Measurements from ENCODE around the gene PRSS12. TPM values are rescaled to one million over a fixed set of nuclear protein-coding genes. Genes with fewer than 3 reads are reported as not detected.

Gene PRSS12
- total and polyA plus RNA-seq, 11 donors: 0.01 to 0.14 (median 0.08) TPM; not detected in 8

GRCh38 chr4:118345813-118346212, 7.0 kb downstream of the PRSS12 start:
- 31 to 58% (median 45%) methylated on average over 1 of the region's 1 CpG for WGBS, 4 donors
- ATAC-seq: no peak
- H3K27me3 ChIP-seq: peaks cover 0 to 20% (median 4%) of the 10 kb centered on the region in 9 donors
- no peak overlapping the region for H3K27ac ChIP-seq
- H3K9me3 ChIP-seq: no peaks in the 10 kb centered on the region
- no peaks in the 10 kb centered on the region for H3K36me3 ChIP-seq
- no peaks in the 10 kb centered on the region for H3K4me1 ChIP-seq
- no peak for TF ChIP-seq POLR2A (IDR thresholded peaks at IDR 0.05)
- TF ChIP-seq, protein P1, sequence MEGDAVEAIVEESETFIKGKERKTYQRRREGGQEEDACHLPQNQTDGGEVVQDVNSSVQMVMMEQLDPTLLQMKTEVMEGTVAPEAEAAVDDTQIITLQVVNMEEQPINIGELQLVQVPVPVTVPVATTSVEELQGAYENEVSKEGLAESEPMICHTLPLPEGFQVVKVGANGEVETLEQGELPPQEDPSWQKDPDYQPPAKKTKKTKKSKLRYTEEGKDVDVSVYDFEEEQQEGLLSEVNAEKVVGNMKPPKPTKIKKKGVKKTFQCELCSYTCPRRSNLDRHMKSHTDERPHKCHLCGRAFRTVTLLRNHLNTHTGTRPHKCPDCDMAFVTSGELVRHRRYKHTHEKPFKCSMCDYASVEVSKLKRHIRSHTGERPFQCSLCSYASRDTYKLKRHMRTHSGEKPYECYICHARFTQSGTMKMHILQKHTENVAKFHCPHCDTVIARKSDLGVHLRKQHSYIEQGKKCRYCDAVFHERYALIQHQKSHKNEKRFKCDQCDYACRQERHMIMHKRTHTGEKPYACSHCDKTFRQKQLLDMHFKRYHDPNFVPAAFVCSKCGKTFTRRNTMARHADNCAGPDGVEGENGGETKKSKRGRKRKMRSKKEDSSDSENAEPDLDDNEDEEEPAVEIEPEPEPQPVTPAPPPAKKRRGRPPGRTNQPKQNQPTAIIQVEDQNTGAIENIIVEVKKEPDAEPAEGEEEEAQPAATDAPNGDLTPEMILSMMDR (IDR thresholded peaks at IDR 0.05): no peak
- DNase-seq: no peak
- H3K4me3 ChIP-seq: no peak overlapping the region
- intact Hi-C loops (cut with DNase I): no loop called here

DNA sequence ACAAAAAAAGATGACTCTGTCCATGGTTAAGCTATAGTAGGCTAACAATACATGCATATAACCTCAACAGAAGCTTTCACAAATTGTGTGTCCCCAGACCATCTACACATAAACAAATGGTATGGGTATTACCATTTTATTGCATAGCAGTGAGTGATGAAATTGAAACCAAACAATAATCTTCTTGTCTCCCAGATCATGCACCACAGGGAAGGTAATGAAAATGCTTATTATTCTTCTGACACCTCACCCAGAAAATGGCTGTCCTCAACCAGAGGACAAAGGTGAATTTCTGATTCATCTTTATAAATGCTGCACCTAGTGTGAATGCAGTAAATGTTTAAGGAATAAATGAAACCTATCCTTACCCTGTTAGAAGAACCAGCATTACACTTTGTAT, 8.0 kb downstream of the PRSS12 start:
- Histone ChIP-seq H3K4me1 (no peaks in the 10 kb centered on the region), H3K36me3 (no peaks in the 10 kb centered on the region), H3K4me3 (no peak overlapping the region), H3K9me3 (no peaks in the 10 kb centered on the region), H3K27me3 (peaks cover 0 to 10% (median 0%) of the 10 kb centered on the region in 9 donors), H3K27ac (no peak overlapping the region)
- intact Hi-C loops (cut with DNase I): no loop called here
- ATAC-seq: no peak
- TF ChIP-seq, protein P1 (IDR thresholded peaks at IDR 0.05): no peak
- no peak for TF ChIP-seq POLR2A (IDR thresholded peaks at IDR 0.05)
- no peak for DNase-seq

- DNase-seq: no peak
- Histone ChIP-seq H3K36me3 (no peaks in the 10 kb centered on the region), H3K4me3 (no peak overlapping the region), H3K27ac (no peak overlapping the region), H3K4me1 (no peaks in the 10 kb centered on the region), H3K9me3 (no peaks in the 10 kb centered on the region), H3K27me3 (peaks cover 0 to 10% (median 0%) of the 10 kb centered on the region in 9 donors)
- WGBS, 4 donors: 93 to 97% (median 96%) methylated on average over 3 of the region's 3 CpGs
- no peak for ATAC-seq
- intact Hi-C loops (cut with DNase I): no loop called here
- no peak for TF ChIP-seq POLR2A (IDR thresholded peaks at IDR 0.05)
- TF ChIP-seq, protein P1 (IDR thresholded peaks at IDR 0.05): no peak
Observed at GRCh38 chr4:118343501-118343900, 9.3 kb downstream of the PRSS12 start.

DNA sequence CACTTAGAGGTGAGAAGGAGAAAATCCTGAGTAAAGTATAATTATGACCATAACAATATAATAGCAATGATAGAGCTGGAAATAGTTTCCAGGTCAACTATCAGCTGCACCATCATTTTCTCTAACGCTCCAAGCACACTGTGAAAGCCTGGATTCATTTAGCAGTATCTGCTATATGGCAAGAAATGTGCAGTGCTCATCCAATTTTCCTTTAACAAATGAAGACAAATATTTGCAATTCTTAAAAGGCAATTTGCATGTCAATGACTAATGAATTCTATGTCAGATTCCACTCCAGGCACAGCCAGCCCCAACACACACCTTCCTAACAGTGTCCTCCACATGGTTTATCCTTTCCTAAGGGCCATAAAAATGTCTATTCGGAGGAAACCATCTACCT, 12.7 kb downstream of the PRSS12 start:
- intact Hi-C loops (cut with DNase I): no loop called here

More for the DNA sequence above, 12.7 kb downstream of the PRSS12 start:
- Histone ChIP-seq H3K27ac (no peak overlapping the region), H3K4me3 (no peak overlapping the region), H3K27me3 (no peaks in the 10 kb centered on the region), H3K9me3 (no peaks in the 10 kb centered on the region), H3K36me3 (no peaks in the 10 kb centered on the region), H3K4me1 (no peaks in the 10 kb centered on the region)
- TF ChIP-seq, protein P1 (IDR thresholded peaks at IDR 0.05): no peak
- TF ChIP-seq POLR2A (IDR thresholded peaks at IDR 0.05): no peak
- ATAC-seq (no peak), DNase-seq (no peak)
- WGBS, 4 donors: 76 to 82% (median 80%) methylated on average over 2 of the region's 2 CpGs
